ENCODE results near the gene CPT1C. TPM values are rescaled to one million over a fixed set of nuclear protein-coding genes. Genes with fewer than 3 reads are reported as not detected.
A peak's percentile ranks its signal among the peaks of the same experiment; 100 is the strongest.

CPT1C gene
- total RNA-seq, 1 donor from 2014 or later, result 1.6 TPM

- no peak for DNase-seq
Measured at GRCh38 chr19:49683814-49684250, 7.1 kb upstream of the CPT1C start.

- DNase-seq, result no peak
Measured at GRCh38 chr19:49684251-49684982, 6.5 kb upstream of the CPT1C start.

GRCh38 chr19:49684983-49685553 is 5.8 kb upstream of the CPT1C start:
- no peak for DNase-seq

DNA sequence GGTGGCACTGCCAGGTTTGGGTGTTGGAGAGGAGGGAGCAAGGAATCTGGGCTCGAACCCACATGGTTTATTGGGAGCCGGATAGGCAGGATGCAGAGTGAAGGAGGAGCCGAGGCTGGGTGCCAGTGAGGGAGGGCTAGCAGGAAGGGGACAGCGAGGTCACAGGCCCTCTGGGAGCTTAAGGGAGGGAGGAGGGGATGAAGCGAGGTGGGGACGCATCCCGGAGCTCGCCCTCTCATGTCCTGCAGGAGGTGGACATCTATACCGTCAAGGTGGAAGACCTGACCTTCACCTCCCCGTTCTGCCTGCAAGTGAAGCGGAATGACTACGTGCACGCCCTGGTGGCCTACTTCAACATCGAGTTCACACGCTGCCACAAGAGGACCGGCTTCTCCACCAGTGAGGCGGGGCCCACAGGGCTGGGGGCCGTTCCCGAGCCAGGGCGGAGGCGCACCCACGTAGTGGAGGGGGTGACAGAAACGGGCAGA is 5.0 kb upstream of the CPT1C start:
- no peak for DNase-seq

GRCh38 chr19:49686503-49687088 is 4.3 kb upstream of the CPT1C start:
- DNase-seq, result no peak

DNA sequence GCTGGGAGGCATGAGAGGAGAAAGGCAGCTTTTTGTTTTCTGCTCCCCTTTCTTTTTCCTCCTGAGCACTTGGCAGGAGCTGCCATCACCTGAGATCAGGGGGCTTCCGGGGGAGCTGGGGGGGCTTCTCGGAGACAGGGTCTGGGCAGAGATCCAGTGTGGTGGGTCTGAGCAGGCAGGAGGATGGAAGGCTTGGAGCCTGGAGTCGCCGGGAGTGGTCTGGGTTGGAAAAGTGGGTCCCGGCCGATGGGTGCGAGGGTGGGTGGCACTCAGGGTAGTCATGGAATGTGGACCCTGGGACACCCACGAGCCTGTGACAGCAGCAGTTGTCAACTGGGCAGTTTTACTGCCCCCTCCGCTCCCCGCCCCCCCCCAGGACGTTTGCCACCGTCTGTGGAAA is 3.8 kb upstream of the CPT1C start:
- DNase-seq, result no peak

GRCh38 chr19:49687566-49688316 is 3.2 kb upstream of the CPT1C start:
- no peak for DNase-seq

- no peak for DNase-seq
Measured at GRCh38 chr19:49688531-49689132, 2.3 kb upstream of the CPT1C start.

DNA sequence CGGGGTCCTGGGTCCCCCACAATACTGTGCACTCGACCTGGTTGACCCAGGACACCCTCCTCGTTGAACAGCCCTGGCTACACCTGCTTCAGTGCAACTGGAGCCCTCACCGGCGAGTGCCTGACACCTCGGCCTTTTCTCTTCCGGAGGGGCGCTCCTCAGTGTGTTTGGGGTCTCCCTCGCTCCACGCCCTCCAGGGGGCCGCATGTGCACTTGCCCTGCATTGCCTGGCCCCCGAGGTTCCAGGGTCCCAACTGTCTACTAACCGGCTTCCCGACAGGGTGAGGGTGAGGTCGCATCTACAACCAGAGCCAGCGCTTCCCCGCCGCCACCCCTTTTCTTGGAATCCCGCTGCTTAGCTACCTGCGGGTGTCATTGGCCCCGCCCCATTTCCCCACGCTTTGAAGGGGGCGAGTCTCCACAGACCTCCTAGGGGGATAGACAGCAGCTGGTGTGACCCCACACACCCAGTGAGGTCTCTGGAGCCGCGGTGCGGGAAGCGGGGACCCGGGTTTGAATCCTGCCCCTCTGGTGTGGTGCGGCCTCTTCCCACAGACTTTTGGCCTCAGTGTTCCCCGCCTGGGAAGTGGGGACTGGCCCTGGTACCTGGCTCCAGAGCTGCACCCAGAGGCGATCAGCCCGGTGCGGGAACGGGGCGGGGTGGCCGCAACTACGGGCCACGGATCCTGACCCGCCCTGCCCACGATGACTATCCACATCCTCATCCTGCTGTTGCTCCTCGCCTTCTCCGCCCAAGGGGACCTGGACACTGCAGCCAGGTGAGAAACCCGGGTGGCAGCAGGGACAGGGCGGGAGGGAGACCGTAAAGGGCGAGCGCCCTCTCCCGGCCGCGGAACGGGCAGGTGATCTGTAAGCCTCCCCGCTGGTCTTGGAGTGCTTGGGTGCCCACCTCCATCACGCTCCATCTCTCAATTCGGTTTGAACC is 1.5 kb upstream of the CPT1C start, which contains the start of gene ADM5:
TSS of gene ADM5 (plus strand) at position 462 of the 946 bp plus-strand sequence. CDS start at position 706, 244 bp downstream.
- DNase-seq, result no peak

DNA sequence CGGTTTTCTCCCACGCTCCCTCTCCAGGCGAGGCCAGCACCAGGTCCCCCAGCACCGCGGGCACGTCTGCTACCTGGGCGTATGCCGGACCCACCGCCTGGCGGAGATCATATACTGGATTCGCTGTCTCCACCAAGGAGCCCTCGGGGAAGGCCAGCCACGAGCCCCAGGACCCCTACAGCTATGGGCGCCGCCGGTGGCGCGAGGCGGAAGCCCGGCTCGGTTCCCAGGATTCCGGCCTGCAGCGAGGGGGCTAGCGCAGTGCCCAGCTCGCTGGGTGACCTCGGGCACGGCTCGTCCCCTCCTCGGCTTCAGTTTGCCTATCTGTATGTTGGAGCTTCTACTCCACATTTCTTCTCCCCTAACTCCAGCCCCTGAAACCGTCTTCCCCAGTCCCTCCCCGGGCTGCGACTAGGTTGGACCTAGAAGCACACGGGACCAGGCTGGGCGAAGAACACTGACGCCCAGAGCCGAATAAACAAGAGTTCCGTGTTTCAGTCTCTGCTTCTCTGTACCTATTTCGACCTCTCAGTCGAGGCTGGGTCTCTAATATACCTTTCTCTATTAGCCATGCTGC is 749 bp upstream of the CPT1C start:
- no peak for DNase-seq

DNA sequence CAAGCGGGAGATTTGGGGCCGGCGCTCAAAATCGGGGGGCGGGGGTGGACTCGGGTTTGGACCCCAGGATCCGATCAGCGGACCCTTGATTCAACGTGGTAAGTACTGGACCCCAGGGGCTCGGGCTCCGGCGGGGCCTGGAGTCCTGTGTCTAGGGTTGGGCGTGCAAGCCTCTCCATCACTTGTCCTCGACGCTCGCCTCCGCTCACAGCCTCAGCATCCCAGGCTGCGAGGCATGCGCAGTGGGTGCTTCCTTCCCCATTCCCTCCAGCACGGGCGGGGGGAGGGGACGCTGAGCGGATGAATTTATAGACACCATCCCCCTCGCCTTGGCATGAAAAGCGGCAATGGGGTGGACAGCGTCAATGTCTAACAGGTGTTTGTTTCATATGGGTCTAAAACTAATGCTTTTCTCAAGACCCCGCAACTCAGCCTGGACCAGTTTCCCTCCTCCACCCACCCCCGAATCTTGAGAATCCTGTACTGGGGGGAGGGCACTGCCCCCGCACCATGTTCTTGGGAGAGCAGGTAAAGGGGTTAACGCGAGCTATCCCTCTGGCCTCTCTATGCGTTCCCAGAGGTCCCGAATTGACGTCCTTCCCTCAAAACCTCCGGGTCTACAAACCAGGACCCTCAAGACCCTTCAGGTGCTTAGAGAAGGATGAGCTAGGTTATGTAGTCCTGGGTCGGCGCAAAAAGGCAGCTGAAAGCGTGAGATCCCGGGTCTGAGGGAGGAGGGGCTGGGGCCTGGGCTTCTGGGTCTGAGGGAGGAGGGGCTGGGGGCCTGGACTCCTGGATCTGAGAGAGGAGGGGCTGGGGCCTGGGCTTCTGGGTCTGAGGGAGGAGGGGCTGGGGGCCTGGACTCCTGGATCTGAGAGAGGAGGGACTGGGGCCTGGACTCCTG is 579 bp downstream of the CPT1C start:
- DNase-seq, result peak; percentile 34

DNA sequence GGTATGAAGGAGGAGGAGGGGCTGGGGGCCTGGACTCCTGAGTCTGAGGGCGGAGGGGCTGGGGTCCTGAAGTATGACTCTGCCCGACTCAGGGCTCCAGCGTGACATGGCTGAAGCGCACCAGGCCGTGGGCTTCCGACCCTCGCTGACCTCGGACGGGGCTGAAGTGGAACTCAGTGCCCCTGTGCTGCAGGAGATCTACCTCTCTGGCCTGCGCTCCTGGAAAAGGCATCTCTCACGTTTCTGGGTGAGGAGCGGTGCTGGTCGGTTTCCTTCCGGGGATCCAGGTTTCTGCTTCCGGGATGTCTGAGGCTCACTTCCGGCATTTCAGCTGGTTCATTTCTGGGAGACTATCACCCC is 1.2 kb downstream of the CPT1C start:
- DNase-seq, result no peak

GRCh38 chr19:49696115-49696514 is 5.2 kb downstream of the CPT1C start:
- DNase-seq, result no peak

DNA sequence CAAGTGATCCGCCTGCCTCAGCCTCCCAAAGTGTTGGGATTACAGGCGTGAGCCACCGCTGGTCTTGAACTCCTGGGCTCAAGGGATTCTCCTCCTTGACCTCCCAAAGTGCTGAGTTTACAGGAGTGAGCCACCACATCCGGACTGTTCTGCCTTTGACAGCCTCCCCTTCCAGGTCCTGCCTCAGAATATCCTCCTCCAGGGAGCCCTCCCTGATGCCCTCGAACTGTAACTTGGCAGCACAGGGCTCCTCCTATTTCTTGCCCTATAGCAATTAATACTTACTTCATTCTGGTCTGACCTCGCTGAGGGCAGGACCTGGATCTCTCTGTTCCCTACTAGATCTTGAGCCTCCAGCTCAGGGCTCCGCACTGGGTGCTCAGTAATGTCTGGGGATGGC is 5.9 kb downstream of the CPT1C start:
- DNase-seq, result no peak

GRCh38 chr19:49699364-49699763 is 8.4 kb downstream of the CPT1C start:
- no peak for DNase-seq

- DNase-seq, result no peak
Measured at GRCh38 chr19:49700563-49700962, 9.6 kb downstream of the CPT1C start.

DNA sequence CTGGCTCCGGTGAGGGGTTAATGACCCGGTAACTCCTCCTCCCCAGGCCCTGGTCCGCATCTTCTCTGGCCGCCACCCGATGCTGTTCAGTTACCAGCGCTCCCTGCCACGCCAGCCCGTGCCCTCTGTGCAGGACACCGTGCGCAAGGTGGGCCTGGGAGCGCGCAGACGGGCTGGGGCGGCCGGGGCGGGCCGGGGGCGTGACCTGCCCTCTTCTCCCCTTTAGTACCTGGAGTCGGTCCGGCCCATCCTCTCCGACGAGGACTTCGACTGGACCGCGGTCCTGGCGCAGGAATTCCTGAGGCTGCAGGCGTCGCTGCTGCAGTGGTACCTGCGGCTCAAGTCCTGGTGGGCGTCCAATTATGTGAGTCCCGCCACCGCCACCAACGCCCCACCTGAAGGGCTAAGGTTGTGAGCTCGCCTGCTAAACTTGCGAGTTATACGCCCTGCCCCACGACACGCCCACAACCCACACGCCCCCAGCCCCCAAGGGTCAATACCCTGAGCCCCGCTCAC is 10.4 kb downstream of the CPT1C start:
- DNase-seq, result no peak

DNA sequence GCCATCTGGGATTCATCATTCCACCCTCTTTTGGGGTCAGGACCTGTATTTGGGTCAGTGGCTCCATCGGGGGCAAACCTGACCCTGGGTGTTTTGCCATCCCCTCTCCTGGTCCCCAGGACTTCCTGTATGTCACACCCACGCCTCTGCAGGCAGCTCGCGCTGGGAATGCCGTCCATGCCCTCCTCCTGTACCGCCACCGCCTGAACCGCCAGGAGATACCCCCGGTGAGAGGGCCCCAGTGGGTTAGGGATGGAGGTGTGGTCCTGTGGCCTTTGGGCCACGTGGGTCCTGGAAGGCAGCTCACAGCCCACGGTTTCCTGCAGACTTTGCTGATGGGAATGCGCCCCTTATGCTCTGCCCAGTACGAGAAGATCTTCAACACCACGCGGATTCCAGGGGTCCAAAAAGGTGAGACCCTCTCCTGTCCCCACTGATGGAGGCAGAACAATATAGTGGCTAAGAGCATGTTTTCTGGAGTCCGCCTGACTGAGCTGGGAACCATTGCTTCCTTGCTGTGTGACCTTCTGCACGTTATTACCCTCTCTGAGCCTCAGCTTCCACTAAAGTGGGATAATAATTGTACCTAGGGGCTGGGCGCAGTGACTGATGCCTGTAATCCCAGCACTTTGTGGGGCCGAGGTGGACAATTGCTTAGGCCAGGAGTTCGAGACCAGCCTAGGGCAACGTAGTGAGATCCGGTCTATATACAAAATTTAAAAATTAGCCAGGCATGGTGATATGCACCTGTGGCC is 14.1 kb downstream of the CPT1C start:
- DNase-seq, result no peak

GRCh38 chr19:49705919-49706318 is 15.0 kb downstream of the CPT1C start:
- no peak for DNase-seq

All from skin of body (tissue), 2 donors.